Measurements from ENCODE around the gene RNF187.

RNF187 gene

DNA sequence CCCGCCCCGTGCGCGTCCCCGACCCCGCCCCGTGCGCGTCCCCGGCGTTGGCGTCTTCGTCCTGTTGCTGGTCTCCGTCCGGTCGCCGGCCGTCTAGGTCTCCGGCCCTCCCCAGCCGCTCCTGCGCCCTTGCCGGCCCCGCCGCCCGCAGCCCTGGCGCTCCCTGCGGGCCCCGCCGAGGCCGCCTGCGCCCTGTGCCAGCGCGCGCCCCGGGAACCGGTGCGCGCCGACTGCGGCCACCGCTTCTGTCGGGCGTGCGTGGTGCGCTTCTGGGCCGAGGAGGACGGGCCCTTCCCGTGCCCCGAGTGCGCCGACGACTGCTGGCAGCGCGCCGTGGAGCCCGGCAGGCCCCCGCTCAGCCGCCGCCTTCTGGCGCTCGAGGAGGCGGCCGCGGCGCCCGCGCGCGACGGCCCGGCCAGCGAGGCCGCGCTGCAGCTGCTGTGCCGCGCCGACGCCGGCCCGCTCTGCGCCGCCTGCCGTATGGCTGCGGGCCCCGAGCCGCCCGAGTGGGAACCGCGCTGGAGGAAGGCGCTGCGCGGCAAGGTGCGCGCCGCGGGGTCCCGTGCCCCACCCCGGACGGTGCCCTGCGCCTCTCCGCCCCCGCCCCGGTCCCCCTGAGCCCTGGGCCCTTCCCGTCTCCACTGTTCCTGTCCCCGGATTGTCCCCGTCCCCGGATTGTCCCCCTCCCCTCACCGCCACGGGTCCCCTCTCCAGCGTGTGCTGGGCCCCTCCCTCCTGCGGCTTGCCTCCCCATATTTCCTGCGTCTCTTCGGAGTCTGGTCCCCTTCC, at the start of gene RNF187:
Gene RNF187, plus strand, starts transcription at position 47 of the 789 bp plus-strand sequence.
- DNase-seq (ENCODE audit: low read depth in 2 of 2), result peak; percentile 68 to 74

DNA sequence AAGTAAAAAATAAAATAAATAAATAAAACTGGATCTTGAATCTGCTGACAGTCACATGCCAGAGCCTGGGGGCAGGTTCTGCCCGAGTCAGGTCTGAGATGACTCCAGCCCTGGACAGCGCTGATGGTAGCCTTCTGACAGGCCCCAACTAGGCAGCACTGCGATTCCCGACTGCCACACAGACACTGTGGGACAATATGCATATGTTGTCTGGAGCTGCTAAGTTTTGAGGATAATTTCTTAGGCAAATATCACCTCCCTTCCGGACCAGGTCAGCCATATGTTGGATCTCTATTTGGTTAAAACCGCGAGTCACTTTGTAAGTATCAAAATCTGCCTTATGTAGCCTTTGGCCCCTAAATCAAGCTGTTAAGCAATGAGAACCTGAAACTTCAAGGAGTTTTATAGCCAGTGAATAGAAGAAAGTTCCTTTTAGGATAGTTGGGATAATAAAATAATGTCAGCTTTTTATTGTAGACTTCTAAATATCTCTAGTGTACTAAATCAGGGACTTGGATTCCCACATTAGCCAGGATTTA, 49.7 kb upstream of the RNF187 start:
- DNase-seq (ENCODE audit: low read depth in 2 of 2), result no peak

- DNase-seq (ENCODE audit: low read depth in 2 of 2), result no peak
Measured at GRCh38 chr1:228438266-228438665, 48.9 kb upstream of the RNF187 start.

DNA sequence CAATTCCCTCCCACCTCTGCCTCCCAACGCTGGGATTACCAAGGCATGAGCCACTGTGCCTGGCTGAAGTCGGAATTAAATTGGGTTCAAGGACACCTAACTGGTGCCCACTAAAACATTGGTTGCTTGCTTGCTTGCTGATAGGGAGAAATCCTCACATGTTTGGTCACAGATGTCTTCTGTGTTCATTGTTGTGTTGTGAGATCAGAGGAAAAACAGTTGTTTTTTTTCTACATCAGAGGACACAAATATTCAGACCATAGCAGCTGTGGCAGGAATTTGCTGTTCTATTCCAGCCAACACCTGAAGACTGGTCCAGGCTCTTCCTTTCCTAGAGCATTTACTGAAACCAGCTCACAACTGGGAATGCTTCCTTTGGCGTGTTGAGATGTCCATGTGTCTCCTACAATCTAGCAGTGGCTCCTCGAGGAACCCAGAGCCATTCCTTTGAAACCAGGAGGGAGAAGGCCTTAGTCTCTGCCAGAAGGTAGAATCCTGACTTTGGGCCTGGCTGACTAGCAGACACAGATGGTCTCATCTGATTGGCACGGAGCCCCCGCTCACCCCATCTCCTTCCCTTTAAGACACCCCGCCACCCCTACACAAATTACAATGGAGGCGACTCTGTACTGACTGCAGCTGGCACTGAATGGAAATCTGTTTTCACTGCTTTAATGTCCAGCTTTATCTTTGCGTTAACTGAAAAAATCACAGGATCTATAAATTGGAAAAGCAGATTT, 46.3 kb upstream of the RNF187 start:
- DNase-seq (ENCODE audit: low read depth in 2 of 2), result no peak

DNA sequence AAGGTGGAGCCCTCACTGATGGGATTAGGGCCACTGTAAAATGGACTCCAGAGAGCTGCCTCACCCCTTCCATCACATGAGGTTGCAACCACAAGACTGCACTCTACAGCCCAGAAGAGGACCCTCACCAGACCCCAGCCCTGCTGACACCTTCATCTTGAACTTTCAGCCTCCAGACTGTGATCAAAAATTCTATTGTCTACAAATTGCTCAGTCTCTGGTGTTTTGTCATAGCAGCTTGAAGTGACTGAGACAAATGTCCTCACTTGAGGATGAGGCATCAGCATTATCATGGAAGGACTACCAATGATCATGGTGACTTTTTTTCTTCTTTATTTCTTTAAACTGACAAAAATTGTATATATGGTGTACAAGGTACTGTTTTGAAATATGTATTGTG, 43.8 kb upstream of the RNF187 start:
- no peak for DNase-seq (ENCODE audit: low read depth in 2 of 2)

DNA sequence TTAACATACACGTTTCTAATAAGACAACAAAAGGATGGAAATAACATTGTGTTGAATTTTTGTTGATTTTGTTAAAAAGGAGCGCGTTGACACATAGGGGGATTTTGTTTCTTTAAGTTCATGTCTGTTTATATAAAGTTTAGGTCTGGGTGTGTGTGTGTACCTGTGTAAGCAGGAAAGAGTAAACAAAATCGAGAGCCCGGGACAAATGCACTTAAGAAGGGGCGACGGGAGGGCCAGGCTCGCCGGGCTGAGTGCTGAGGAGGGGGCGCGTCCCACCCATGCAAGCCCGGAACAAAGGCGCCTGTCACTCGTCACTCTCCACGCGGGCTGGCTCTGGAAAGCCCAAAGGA, 41.7 kb upstream of the RNF187 start:
- DNase-seq (ENCODE audit: low read depth in 2 of 2), result no peak

DNA sequence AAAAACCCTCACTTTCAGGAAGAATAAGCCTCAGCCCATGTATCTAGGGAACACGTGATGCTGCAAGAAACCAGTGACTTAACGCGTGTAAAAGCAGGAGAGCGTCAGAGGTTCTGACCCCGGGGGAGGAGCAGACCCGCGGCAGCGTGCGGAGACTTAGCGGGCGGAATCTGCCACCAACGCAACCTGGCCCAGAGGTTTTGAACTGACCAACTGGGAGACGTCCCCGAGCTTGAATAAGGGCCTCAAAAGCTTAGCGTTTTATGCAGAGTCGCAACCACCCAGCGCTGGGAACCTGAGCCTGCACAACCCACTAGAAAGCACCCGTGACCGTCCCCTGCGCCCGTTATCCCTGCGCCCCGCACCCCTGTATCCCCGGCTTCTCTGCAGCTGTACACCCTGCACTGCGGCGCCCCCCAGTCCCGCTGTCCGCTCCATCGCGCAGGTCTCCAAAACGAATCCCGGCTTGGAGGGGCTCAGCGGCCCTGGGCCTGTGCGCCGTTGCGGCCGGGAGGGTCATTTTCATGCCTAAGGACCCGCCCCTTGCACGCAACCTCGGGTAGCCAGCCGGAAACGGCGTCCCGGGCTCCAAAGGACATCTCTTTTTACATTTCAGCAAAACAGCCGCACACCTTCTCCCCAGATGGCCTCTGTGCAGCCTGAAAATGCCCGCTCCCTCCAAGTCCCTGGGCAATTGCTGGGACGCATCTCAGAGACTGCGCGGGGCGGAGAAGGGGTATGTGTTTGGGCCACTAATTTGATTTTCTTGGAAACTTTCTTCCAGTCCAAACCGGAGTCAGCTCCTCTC, 41.1 kb upstream of the RNF187 start:
- DNase-seq (ENCODE audit: low read depth in 2 of 2), result no peak

DNA sequence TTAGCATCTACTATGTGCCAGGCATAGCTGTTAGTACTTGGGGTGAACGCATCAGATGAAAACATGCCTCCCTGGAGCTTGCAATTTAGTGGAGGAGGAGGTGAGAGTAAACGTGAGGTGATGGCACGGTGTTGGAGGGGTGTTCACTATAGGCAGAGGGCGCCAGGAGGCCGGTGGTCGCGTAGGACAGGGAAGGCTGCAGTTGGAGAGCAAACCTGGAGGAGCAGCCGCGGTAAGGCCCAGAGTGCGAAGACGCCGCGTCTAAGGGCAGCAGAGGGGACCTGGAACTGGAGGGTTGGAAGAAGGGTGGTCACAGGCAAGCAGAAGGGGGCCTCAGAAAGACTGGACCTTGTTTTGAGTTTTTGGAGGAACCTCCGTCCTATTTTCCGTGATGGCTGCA, 40.3 kb upstream of the RNF187 start:
- DNase-seq (ENCODE audit: low read depth in 2 of 2), result no peak

- no peak for DNase-seq (ENCODE audit: low read depth in 2 of 2)
Measured at GRCh38 chr1:228448372-228448771, 38.8 kb upstream of the RNF187 start.

DNA sequence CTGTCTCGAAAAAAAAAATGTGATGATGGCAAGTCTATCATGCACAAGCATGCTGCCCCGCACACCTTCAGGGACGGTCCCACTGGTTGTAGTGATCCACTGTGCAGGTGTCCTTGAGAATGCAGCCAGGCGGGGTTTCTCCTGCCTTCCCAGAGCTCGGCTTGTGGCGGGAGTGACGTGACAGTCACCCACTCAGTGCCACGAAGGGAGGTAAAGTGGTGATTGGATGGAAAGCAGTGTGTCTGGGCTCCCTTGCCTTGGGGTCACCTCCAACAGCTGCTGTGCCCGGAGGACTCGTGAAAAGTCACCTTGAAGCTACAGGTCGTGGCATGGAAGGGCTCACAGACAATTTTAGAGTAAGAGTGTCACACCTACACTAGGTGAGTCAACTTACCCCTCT, 37.0 kb upstream of the RNF187 start:
- no peak for DNase-seq (ENCODE audit: low read depth in 2 of 2)

DNA sequence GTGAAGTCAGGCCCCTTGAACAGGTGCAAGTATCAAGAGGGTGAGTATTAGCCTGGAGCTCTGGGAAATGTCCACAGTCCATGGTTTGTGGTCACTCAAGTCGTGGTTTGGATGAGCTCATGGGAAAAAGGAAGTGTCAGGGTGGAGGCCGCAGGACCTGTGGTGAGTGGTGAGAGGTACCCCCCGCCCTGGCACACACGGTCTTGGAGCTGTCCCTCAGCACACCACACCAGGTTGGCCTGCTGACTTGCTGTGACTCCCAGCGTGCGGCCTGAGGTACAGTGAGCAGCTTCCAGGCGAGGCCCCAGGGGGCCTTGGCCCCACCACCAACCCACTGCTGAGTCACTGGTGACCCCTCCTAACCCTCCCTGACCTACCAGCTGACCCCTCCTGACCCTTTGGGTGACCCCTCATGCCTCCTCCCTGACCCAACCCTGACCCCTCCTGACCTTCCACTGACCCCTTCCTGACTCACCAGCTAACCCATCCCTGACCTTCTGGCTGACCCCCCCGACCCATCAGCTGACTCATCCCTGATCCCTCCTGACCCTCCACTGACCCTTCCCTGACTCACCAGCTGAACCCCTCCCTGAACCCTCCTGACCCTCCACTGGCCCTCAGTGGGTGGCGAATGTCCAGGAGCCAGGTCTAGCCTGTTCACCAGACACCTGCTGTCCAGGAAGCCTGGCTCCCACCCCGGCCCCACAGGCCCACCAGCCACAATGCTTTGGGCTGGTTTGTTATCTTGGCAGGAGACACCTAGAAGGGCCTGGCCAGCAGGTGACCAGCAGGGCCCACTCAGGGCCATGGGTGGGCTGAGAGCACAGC, 34.8 kb upstream of the RNF187 start:
- no peak for DNase-seq (ENCODE audit: low read depth in 2 of 2)

DNA sequence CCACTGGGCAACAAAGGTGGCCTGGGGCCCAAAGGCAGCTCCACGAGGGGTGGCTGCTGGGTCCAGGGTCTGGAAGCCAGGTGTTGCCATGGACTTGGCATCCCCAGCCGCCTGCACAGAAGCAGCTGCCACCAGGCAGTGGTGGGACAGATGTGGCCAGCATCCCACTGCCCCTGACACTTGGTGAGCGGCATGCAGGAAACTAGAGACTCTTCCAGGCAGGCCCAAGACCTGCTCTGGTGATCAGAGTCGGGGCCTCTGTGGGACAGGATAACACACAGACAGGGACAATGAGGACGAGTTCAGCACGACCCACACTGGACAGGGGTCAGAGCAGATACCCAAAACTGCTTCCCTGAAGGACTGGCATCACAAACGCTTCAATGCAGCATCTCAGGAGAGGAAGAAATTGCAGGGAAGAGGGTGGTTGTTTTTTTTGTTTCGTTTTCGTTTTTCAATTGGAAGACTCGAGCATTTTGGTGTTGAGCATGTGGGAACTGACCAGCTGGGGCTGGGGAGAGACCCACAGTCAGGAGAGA, 34.1 kb upstream of the RNF187 start:
- DNase-seq (ENCODE audit: low read depth in 2 of 2), result no peak

DNA sequence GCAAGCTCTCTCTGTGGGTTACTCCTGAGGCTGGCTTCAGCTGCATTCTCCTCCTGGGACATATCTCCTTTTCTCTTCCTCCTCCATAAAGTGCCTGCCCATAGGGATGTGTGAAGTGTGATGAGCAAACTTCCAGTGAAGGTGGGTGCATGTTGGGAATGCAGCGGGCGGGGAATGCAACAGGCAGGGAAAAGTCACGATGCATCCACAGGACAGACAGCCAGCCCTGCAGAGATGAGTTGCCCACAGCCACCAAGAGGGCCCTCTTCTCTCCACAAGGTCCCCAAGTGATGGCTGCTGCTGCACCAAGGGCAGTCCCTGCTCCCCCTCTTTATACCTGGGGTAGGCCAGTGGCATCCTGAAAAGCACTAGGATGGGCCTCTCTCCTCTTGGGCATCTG, 33.6 kb upstream of the RNF187 start:
- no peak for DNase-seq (ENCODE audit: low read depth in 2 of 2)

GRCh38 chr1:228454238-228454637, 32.9 kb upstream of the RNF187 start:
- DNase-seq (ENCODE audit: low read depth in 2 of 2), result no peak

- no peak for DNase-seq (ENCODE audit: low read depth in 2 of 2)
Measured at GRCh38 chr1:228455715-228456114, 31.5 kb upstream of the RNF187 start.

DNA sequence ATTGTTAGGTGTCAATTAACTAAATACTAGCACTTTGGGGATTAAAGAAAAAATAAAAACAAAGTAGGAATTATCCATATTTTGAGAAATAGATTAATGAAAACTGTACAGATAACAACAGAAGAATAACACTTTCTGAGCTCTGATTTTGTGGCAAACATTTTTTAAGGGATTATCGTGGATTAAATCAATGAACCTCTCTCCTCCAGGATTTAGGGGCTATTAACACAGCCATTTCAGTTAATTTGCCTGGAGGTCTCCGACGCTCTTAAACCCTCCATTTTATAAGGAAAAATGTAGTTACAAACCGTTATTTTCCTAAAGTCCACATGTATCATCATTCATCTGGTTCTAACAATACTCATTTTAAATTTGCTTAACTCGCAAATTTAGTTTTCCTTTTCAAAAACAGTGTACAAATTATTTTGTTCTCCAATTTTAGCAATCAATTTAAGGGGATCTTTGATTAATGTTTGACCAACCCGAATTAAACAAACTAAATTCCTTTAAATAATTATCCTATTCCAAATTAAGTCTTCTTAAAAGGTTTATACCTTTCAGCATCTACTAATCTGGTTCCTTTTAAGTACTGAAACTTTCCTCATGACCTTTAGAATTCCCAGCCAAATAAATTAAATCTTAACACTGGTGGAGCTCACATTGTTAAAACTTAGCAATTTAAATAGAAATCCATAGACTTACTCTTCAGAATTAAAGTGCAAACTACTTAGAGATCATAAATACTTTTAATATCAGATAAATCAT, 30.7 kb upstream of the RNF187 start:
- DNase-seq (ENCODE audit: low read depth in 2 of 2), result no peak

GRCh38 chr1:228457017-228457395, 30.2 kb upstream of the RNF187 start:
- no peak for DNase-seq (ENCODE audit: low read depth in 2 of 2)

GRCh38 chr1:228457396-228458176, 29.6 kb upstream of the RNF187 start:
- peak; percentile 51 to 61 for DNase-seq (ENCODE audit: low read depth in 2 of 2)

All from stimulated activated CD8-positive, alpha-beta memory T cell treated with anti-CD3 and anti-CD28 coated beads, Interleukin-2, amount 100 ng/mL, for 1 hour (primary cell).